HepG2 (cell line): ENCODE data around the gene ESYT2. TPM values are rescaled to one million over a fixed set of nuclear protein-coding genes. Genes with fewer than 3 reads are reported as not detected.

ENCODE experiments used
- ASH2L ChIP-seq: fragments of 300-600, 200-600 bp; sonication (generic); IDR thresholded peaks from 2 replicates; pipeline ENCODE4 v1.7.0; 2017; ENCODE audit warnings: low read depth, mild to moderate bottlenecking, moderate library complexity, mixed read lengths, low read length; ENCODE audit not compliant: insufficient read length
- BCL3 ChIP-seq: sonication (generic); formaldehyde crosslinking; IDR thresholded peaks from 2 replicates; pipeline ENCODE4 v1.5.1; 2020; ENCODE audit warnings: mild to moderate bottlenecking, missing genetic modification reagents, moderate library complexity
- CHCHD3 ChIP-seq: sonication (generic); formaldehyde crosslinking; IDR thresholded peaks from 2 replicates; pipeline ENCODE4 v1.8.0; 2022; ENCODE audit warnings: mild to moderate bottlenecking, missing genetic modification reagents, moderate library complexity
- DR1 ChIP-seq: sonication (generic); formaldehyde crosslinking; IDR thresholded peaks from 2 replicates; pipeline ENCODE4 v1.8.0; 2021; ENCODE audit warnings: mild to moderate bottlenecking, missing genetic modification reagents, inconsistent platforms
- ELF4 ChIP-seq: sonication (generic); formaldehyde crosslinking; IDR thresholded peaks from 2 replicates; pipeline ENCODE4 v1.5.0; 2020; ENCODE audit warnings: missing genetic modification reagents, mild to moderate bottlenecking, moderate library complexity, borderline replicate concordance
- FOSL1 ChIP-seq: sonication (generic); formaldehyde crosslinking; IDR thresholded peaks from 2 replicates; pipeline ENCODE4 v1.9.0; 2021; ENCODE audit warnings: missing genetic modification reagents, borderline replicate concordance
- HMG20B ChIP-seq: conservative IDR thresholded peaks from 2 replicates; pipeline ENCODE4 v1.6.1; 2016; ENCODE audit warnings: missing genetic modification reagents, missing compliant biosample characterization
- NR2C2 ChIP-seq: sonication (generic); formaldehyde crosslinking; IDR thresholded peaks from 2 replicates; pipeline ENCODE4 v1.4.0; 2020; ENCODE audit warnings: missing genetic modification reagents, mild to moderate bottlenecking, moderate library complexity, borderline replicate concordance
- NR2F1 ChIP-seq, 2 experiments: fragments of 450-650 bp in 1 of 2; formaldehyde crosslinking in 1 of 2; IDR thresholded peaks; 2 replicates each; pipeline versions ENCODE4 v1.5.0 to v1.6.1; 2016 to 2020; ENCODE audit warnings: mild to moderate bottlenecking in 1 of 2, missing compliant biosample characterization in 1 of 2, missing genetic modification reagents in 1 of 2, moderate library complexity in 1 of 2
- PLRG1 ChIP-seq: fragments of 450-650 bp; conservative IDR thresholded peaks from 2 replicates; pipeline ENCODE4 v1.6.1; 2016
- RAD51 ChIP-seq: fragments of 450-650 bp; IDR thresholded peaks from 2 replicates; pipeline ENCODE4 v1.6.1; 2016; ENCODE audit warnings: borderline replicate concordance
- ZNF160 ChIP-seq: sonication (generic); formaldehyde crosslinking; IDR thresholded peaks from 2 replicates; pipeline ENCODE4 v1.8.0; 2022; ENCODE audit warnings: mild to moderate bottlenecking, inconsistent platforms, missing genetic modification reagents
- ZNF550 ChIP-seq: sonication (generic); formaldehyde crosslinking; IDR thresholded peaks from 2 replicates; pipeline ENCODE4 v1.4.0; 2020; ENCODE audit warnings: mild to moderate bottlenecking, missing genetic modification reagents, borderline replicate concordance
- ZNF598 ChIP-seq: sonication (generic); formaldehyde crosslinking; IDR thresholded peaks from 2 replicates; pipeline ENCODE4 v1.5.1; 2020; ENCODE audit warnings: mild to moderate bottlenecking, missing genetic modification reagents, borderline replicate concordance
- ZNF788 ChIP-seq: sonication (generic); formaldehyde crosslinking; IDR thresholded peaks from 2 replicates; pipeline ENCODE4 v1.5.0; 2020; ENCODE audit warnings: mild to moderate bottlenecking, missing genetic modification reagents, borderline replicate concordance
- ZNF792 ChIP-seq: IDR thresholded peaks from 2 replicates; pipeline ENCODE4 v1.6.1; 2016
- ZNF816 ChIP-seq: sonication (generic); formaldehyde crosslinking; IDR thresholded peaks from 2 replicates; pipeline ENCODE4 v1.8.0; 2022; ENCODE audit warnings: missing genetic modification reagents, mild to moderate bottlenecking, borderline replicate concordance
- polyA plus RNA-seq, 8 experiments: library from polyadenylated mRNA; depleted of rRNA in 3 of 8; stranded (reverse) in 7 of 8; unstranded in 1 of 8; fragments of >200 nt; fragmentation: Illumina TruSeq in 4 of 8; extraction: Trizol in 4 of 8; gene quantifications; 2 replicates each; pipeline versions ENCODE4 v1.2.1 to v1.2.3, GENCODE V29; 2011 to 2016; ENCODE audit warnings: low read depth in 4 of 8, missing spikeins in 1 of 8, mixed read lengths in 1 of 8; ENCODE audit not compliant: insufficient read depth in 1 of 8
- total RNA-seq, 5 experiments: library from RNA; depleted of rRNA; stranded (reverse); fragments of >200 nt; fragmentation: Illumina TruSeq; extraction: Trizol; gene quantifications; 2 replicates each; pipeline ENCODE4 v1.2.3, GENCODE V29; 2016; ENCODE audit warnings: low read depth in 1 of 5
- TF ChIP-seq, protein P1 (sequence below): sonication (generic); formaldehyde crosslinking; IDR thresholded peaks from 2 replicates; pipeline ENCODE4 v1.5.0; 2020; ENCODE audit warnings: mild to moderate bottlenecking, missing genetic modification reagents
- TF ChIP-seq, protein P2 (sequence below): sonication (generic); formaldehyde crosslinking; IDR thresholded peaks from 2 replicates; pipeline ENCODE4 v1.4.0; 2020; ENCODE audit warnings: mild to moderate bottlenecking, missing genetic modification reagents
- TF ChIP-seq, protein P3 (sequence below): sonication (generic); formaldehyde crosslinking; IDR thresholded peaks from 2 replicates; pipeline ENCODE4 v1.5.1; 2020; ENCODE audit warnings: mild to moderate bottlenecking, moderate library complexity, missing genetic modification reagents

ESYT2 gene
- total and polyA plus RNA-seq, 2 of the 13 experiments (the other 11 are each of a cell fraction or from before 2014, with no cell fraction given), result 28.5 to 37.3 TPM

DNA sequence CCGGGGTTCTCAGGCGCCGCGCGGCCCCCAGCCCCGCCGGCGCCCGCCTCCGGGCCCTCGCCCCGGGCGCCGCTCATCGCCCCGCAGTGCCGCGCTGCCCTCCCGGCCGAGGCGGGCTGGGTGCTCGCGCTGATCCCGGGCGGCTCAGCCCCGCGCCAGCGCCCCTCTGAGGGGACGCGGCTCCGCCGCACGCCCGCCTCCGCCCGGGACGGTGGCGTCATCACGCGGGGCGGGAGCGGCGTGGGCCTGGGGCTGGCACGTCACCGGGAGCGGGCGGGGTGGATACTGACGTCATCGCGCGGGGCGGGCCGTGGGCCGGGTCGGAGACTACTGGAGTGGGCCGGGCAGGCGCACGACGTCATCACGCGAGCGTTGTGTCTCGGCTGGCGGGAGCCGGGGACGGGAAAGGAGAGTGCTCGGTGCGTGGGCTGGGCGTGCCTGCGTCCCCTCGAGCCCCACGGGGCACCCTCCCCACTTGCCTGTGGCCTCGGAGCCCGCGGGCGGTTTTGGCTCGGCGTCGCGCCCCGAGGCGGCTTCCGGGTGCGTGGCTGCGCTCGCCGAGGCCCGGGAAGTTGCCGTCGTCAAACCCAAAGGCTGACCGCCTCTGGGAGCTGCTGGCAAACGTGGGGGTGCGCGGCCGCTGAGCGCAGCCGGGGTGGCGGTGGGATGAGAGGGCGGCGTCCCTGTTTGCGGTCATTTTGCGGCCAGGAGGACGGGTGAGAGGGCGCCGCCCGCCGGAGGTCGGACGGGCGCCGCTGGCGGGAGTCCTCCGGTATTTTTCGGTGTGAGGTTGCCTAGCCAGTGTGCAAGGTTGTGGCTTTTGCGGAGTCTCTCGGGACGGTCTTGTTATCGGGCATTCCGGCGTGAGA is at the start of gene ESYT2 (continued):
- TF ChIP-seq, protein P1, sequence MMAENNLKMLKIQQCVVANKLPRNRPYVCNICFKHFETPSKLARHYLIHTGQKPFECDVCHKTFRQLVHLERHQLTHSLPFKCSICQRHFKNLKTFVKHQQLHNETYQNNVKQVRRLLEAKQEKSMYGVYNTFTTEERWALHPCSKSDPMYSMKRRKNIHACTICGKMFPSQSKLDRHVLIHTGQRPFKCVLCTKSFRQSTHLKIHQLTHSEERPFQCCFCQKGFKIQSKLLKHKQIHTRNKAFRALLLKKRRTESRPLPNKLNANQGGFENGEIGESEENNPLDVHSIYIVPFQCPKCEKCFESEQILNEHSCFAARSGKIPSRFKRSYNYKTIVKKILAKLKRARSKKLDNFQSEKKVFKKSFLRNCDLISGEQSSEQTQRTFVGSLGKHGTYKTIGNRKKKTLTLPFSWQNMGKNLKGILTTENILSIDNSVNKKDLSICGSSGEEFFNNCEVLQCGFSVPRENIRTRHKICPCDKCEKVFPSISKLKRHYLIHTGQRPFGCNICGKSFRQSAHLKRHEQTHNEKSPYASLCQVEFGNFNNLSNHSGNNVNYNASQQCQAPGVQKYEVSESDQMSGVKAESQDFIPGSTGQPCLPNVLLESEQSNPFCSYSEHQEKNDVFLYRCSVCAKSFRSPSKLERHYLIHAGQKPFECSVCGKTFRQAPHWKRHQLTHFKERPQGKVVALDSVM, result peak; percentile 66
- TF ChIP-seq, protein P2, sequence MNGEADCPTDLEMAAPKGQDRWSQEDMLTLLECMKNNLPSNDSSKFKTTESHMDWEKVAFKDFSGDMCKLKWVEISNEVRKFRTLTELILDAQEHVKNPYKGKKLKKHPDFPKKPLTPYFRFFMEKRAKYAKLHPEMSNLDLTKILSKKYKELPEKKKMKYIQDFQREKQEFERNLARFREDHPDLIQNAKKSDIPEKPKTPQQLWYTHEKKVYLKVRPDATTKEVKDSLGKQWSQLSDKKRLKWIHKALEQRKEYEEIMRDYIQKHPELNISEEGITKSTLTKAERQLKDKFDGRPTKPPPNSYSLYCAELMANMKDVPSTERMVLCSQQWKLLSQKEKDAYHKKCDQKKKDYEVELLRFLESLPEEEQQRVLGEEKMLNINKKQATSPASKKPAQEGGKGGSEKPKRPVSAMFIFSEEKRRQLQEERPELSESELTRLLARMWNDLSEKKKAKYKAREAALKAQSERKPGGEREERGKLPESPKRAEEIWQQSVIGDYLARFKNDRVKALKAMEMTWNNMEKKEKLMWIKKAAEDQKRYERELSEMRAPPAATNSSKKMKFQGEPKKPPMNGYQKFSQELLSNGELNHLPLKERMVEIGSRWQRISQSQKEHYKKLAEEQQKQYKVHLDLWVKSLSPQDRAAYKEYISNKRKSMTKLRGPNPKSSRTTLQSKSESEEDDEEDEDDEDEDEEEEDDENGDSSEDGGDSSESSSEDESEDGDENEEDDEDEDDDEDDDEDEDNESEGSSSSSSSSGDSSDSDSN (CRISPR knock-in tag), result peak; percentile 80
- peak; percentile 84; the same call in 1 of the 2 replicates for TF ChIP-seq ZNF792 (CRISPR knock-in tag)
- TF ChIP-seq BCL3, result peak; percentile 93
- TF ChIP-seq ZNF788 (CRISPR knock-in tag), result peak; percentile 92
- TF ChIP-seq ELF4 (CRISPR knock-in tag), result 0 out of 2 replicates have a peak, but pooled peaks have one; percentile 51
- TF ChIP-seq ZNF550 (CRISPR knock-in tag), result 0 out of 2 replicates have a peak, but pooled peaks have one; percentile 44
- TF ChIP-seq ASH2L, result peak; percentile 83
- peak; percentile 21; the same call in 1 of the 2 replicates for TF ChIP-seq HMG20B (CRISPR knock-in tag)
- TF ChIP-seq ZNF160 (CRISPR knock-in tag), result peak; percentile 76
- TF ChIP-seq RAD51, result no peak
- peak; percentile 56; the same call in 1 of the 2 replicates for TF ChIP-seq ZNF598 (CRISPR knock-in tag)
- TF ChIP-seq, protein P3, sequence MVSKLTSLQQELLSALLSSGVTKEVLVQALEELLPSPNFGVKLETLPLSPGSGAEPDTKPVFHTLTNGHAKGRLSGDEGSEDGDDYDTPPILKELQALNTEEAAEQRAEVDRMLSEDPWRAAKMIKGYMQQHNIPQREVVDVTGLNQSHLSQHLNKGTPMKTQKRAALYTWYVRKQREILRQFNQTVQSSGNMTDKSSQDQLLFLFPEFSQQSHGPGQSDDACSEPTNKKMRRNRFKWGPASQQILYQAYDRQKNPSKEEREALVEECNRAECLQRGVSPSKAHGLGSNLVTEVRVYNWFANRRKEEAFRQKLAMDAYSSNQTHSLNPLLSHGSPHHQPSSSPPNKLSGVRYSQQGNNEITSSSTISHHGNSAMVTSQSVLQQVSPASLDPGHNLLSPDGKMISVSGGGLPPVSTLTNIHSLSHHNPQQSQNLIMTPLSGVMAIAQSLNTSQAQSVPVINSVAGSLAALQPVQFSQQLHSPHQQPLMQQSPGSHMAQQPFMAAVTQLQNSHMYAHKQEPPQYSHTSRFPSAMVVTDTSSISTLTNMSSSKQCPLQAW (CRISPR knock-in tag), result peak; percentile 56
- TF ChIP-seq NR2C2 (CRISPR knock-in tag), result peak; percentile 27; the same call in 1 of the 2 replicates
- TF ChIP-seq PLRG1, result no peak
- peak; percentile 53; the same call in 1 of the 2 replicates for TF ChIP-seq DR1
- peak; percentile 70; the same call in 1 of the 2 replicates for TF ChIP-seq CHCHD3
- TF ChIP-seq ZNF816 (CRISPR knock-in tag), result peak; percentile 91; the same call in 1 of the 2 replicates
- TF ChIP-seq FOSL1 (CRISPR knock-in tag), result no peak
- TF ChIP-seq NR2F1 (CRISPR knock-in tag; IDR thresholded peaks at IDR 0.05), result peak in 1 of 2 experiments; percentile 34; a peak in 1 of 4 replicates
